Islet of Langerhans (tissue), 1 donor: ENCODE measurements around the gene TBP.
"Not testable (repeated sequence)": the region's sequence is repeated elsewhere in the genome, so short reads cannot be mapped to it uniquely, and the experiment has no call there.

Experiments used
- FAIRE-seq: peaks from one replicate; lab custom pipeline; 2011; peaks lifted over from hg19 to GRCh38; lab: Jason Lieb, UNC

The TBP gene

GRCh38 chr6:170612256-170612804 lies 58.2 kb downstream of the TBP start:
- not testable (repeated sequence) for FAIRE-seq

- not testable (repeated sequence) for FAIRE-seq
Observed at GRCh38 chr6:170616020-170616554, 61.9 kb downstream of the TBP start.
